Mucosa of gallbladder (tissue), 1 donor: ENCODE results near the gene SNU13. TPM values are rescaled to one million over a fixed set of nuclear protein-coding genes. Genes with fewer than 3 reads are reported as not detected.
"Not testable (repeated sequence)": the region's sequence is repeated elsewhere in the genome, so short reads cannot be mapped to it uniquely, and the experiment has no call there.

Source experiments
- DNase-seq: peaks from one replicate; pipeline ENCODE4 v3.0.0-alpha.2; 2020; ENCODE audit warnings: low spot score
- total RNA-seq: library from RNA; stranded (reverse); gene quantifications from one replicate; pipeline ENCODE4 v1.2.1, GENCODE V29; 2021
- donor health status: DM: no; HTN: no; CAD: no.

SNU13 gene
- total RNA-seq, 1 donor from 2014 or later: 109 TPM

DNA sequence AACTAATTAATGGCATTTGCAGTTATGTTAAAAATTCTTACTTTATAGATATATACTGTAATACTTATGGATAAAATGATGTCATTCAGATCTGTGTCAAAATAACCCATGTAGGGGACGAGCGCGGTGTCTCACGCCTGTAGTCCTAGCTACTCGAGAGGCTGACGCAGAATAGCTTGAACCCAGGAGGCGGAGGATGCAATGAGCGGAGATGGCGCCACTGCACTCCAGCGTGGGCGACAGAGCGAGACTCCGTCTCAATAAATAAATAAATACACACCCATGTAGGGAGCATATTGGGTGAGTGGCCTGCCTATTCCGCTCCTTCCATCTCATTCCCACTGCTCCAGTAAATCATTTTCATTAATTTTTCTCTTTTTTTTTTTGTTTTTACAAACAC lies 7.1 kb downstream of the SNU13 start:
- no peak for DNase-seq

DNA sequence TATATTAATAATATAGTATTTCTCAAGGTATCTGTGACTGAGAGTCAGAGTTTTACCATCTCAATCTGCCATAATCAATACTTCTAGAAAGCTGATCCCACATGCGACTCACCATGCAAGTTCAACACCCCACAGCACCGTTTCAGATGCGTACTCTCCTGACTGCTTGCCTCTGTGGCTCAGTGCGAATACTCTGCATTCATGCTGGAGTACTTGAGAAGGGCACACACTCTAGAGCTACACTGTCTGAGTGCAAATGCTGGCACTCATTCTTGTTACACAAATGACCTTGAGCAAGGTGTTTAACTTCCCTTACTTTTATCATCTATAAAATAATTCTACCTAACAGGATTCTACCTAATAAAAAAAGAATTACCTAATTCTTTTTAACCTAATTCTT lies 12.5 kb downstream of the SNU13 start:
- no peak for DNase-seq

GRCh38 chr22:41674846-41675340 lies 13.8 kb downstream of the SNU13 start:
- DNase-seq: no peak

GRCh38 chr22:41672780-41673509 lies 15.7 kb downstream of the SNU13 start:
- no peak for DNase-seq

DNA sequence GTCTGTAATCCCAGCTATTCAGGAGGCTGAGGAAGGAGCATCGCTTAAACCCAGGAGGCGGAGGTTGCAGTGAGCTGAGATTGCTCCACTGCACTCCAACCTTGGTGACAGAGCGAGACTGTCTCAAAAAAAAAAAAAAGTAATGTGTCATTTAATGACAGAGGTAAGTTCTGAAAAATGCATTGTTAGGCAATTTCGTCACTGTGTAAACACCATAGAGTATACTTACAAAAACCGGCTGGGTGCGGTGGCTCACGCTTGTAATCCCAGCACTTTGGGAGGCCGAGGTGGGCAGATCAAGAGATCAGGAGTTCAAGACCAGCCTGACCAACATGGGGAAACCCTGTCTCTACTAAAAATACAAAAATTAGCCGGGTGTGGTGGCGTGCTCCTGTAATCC lies 16.6 kb downstream of the SNU13 start:
- DNase-seq: not testable (repeated sequence)

GRCh38 chr22:41668971-41669911 lies 19.4 kb downstream of the SNU13 start:
- DNase-seq: no peak

DNA sequence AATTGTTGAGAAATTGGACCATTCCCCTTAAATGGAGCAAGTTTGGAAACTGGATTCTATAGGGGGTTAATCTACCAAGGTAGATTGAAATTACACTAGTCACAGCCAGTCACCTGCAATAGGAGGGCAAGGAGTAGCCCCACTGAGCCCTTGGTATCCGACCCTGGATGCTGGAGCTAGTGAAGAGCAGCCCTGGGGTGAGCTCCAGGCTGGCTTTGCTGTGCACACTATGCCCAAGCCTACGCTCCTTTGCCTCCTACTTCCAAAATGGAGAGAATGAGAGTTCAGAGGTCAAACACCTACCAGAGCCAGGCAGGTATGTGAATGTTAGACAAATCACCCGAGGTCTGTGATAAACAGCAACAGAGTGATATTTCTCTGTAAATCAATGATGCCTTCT lies 23.7 kb downstream of the SNU13 start:
- no peak for DNase-seq

DNA sequence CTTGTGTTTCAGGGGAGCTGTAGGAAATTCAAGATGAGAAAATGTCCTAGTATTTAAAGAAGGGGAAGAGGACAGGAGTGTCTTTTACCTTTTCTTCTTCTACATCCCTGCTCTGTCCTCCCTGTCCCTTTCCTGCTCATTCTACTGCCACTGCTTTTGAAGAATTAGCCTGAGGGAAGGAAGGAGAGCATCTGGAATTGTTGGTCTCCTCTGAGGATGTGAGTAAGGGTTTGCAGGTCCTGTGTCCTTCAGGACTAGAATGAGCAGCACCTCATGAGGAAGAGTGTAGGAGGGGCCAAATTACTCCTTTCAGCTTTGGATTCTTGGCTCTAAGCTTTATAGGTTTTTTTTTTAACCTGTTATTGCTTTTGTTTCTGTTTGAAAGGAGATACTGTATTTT lies 24.2 kb downstream of the SNU13 start:
- no peak for DNase-seq

DNA sequence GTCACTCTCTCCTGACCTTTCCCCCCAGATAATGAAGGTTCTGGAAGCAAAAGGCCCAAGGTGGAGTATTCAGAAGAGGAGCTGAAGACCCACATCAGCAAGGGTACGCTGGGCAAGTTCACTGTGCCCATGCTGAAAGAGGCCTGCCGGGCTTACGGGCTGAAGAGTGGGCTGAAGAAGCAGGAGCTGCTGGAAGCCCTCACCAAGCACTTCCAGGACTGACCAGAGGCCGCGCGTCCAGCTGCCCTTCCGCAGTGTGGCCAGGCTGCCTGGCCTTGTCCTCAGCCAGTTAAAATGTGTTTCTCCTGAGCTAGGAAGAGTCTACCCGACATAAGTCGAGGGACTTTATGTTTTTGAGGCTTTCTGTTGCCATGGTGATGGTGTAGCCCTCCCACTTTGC lies 25.1 kb downstream of the SNU13 start:
- DNase-seq: not testable (repeated sequence)

DNA sequence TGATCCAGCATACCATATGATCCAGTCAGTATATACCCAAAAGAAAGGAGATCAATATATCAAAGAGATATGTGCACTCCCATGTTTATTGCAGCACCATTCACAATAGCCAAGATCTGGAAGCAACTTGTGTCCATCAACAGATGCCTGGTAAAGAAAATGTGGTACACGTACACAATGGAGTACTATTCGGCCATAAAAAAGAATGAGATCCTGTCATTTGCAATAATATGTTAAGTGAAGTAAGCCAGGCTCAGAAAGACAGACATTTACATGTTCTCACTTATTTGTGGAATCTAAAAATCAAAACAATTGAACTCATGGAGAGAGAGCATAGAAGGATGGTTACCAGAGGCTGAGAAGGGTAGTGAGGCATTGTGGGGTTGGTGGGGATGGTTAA lies 27.0 kb downstream of the SNU13 start:
- no peak for DNase-seq

GRCh38 chr22:41661088-41661487 lies 27.6 kb downstream of the SNU13 start:
- DNase-seq: no peak

GRCh38 chr22:41660416-41660815 lies 28.3 kb downstream of the SNU13 start:
- DNase-seq: no peak

- DNase-seq: no peak
Measured at GRCh38 chr22:41659941-41660340, 28.7 kb downstream of the SNU13 start.

DNA sequence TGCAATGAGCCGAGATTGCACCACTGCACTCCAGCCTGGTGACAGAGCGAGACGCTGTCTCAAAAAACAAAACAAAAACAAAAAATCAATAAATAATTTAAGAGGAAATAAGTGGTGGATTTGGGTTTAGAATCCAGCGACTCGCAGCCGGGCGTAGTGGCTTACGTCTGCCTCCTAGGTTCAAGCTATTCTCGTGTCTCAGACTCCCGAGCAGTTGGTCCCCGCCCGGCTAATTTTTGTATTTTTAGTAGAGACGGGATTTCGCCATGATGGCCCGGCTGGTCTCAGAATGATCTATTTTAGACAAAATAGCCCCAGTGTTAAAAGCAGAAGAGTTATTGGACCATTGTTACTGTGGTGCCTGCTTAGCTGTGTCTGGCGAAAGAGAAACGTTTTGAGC lies 29.8 kb downstream of the SNU13 start:
- no peak for DNase-seq

DNA sequence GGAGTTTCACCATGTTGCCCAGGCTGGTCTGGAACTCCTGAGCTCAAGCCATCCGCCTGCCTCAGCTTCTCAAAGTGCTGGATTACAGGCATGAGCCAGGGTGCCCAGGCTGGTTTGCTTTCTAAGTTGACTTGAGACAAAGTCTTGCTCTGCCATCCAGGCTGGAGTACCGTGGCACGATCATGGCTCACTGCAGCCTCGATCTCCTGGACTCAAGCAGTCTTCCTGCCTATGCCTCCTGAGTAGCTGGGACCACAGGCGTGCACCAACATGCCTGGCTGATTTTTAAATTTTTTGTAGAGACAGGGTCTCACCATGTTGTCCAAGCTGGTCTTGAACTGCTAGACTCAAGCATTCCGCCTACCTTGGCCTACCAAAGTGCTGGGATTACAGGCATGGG lies 31.0 kb downstream of the SNU13 start:
- no peak for DNase-seq

DNA sequence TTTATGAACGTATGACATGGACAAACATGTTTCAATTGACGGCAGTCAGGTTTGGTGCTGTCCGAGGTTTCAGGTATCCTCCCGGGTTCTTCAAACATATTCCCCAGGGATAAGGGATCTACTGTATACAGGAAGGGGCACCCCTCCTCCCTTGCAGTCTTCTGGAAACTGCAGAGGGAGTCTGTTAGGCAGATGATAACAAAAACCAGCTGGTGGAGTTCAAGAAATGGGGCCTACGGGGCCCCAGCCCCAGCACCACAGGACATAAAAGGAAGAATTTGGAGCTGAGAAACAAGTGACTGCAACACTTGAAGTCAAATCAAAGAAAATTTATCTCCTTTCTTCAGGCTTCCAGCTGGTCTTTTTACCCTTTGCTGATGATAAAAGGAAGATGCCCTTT lies 32.1 kb downstream of the SNU13 start:
- DNase-seq: no peak

DNA sequence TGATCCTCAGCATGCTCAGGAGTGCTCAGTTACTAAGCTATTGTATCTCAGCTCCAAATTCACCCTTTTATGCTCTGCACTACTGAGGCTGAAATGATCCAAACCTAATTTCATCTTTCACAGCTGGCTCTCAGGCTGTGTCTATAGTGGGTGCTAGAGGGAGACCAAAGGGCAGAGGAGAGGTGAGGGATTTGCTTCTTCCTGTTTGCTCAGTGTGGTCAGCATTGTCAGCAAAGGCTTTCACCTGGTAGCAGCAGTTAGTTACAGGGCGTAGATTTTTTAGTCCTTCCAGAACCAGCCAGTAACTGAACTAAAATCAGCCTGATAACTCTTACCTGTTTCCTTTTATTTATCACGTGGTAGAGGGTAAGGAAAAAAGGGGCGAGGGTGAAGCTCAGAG lies 34.3 kb downstream of the SNU13 start:
- no peak for DNase-seq

DNA sequence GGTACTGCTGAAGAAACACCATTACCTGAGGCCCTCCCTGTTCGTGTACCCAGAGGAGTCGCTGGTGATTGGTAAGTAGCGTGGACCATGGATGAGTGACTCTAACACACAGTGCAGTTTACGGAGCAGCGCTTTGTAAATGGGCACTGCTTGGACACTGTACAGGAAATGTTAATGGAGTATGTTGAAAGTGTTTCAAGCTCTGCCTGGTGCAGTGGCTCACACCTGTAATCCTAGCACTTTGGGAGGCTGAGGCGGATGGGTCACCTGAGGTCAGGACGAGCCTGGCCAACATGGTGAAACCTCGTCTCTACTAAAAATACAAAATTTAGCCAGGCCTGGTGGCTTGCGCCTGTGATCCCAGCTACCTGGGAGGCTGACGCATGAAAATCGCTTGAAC lies 37.8 kb downstream of the SNU13 start:
- no peak for DNase-seq

DNA sequence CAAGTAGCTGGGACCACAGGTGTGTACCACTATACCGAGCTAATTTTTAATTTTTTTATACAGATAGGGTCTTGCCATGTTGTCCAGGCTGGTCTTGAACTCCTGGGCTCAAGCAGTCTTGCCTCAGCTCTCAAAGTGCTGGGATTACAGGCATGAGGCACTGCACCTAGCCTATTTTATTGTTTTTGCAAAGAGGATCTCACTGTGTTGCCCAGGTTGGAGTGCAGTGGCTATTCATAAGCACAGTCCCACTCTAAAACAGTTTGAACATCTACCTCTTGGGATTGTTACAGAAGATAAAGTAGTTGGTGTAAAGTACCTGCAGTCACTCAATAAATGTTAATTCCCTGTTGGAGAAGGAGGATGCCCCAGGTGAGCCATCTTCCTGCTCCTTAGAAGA lies 38.4 kb downstream of the SNU13 start:
- DNase-seq: no peak

DNA sequence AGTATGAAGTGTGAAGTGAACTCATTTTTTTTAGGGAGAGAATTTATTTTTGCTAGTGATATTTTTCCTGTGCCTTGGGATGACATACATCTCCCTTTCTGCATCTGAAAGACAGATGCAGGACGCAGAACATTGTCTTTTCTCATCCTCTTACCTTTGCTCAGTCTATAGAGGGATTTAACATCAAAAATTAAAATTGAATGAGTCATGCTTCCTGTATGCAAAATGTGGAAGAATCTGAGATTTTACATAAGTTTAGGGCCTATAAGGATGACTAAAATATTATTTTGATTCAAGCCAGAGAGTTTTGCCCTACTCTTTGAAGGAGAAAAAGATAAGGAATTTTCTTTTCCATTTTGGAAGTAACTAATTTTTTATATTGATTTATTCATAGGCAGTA lies 40.2 kb downstream of the SNU13 start:
- DNase-seq: no peak

DNA sequence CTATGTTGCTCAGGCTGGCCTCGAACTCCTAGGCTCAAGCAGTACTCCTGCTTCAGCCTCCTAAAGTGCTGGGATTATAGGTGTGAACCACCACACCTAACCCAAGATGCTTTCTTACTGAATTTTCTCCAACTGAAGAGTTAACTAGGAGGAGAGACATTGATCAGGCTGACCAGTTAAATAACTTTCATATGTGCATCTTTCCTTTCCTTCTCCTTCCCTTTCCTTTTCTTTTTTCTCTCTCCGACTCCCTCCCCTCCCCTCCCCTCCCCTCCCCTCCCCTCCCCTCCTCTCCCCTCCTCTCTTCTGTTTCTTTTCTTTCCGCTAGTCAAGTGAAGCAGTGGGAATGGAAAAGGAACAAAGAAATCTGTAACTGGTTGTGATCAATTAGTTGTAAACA lies 40.9 kb downstream of the SNU13 start:
- no peak for DNase-seq

GRCh38 chr22:41642331-41643110 lies 46.1 kb downstream of the SNU13 start:
- DNase-seq: no peak
